Astrocyte of the hippocampus (primary cell): ENCODE data around the gene DTNB.
"Not testable (repeated sequence)": the region's sequence is repeated elsewhere in the genome, so short reads cannot be mapped to it uniquely, and the experiment has no call there.

ENCODE experiments used
- DNase-seq: peaks from one replicate; pipeline ENCODE4 v3.0.0; 2011; ENCODE audit warnings: low read depth, low spot score

DTNB gene

GRCh38 chr2:25546852-25547251, 126.5 kb downstream of the DTNB start:
- DNase-seq: no peak

DNA sequence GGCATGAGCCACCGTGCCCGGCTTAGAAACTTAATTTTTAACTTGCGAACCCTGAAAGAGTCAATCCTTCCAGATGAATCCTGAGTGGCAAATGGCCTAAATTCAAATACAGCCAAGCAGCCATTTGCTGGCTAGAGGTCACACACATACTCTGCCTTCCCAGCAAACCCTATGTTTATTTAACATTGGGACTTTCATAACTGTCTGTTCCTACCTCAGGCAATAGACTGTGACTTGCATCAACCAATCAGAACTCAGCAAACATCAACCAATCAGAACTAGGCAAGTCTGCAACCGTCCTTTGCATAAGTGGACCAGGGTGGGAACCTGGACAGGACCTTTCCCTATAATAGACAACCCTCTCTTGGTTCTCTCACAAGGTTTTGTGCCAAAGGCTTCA, 127.5 kb downstream of the DTNB start:
- no peak for DNase-seq

GRCh38 chr2:25544445-25544844, 128.9 kb downstream of the DTNB start:
- no peak for DNase-seq

DNA sequence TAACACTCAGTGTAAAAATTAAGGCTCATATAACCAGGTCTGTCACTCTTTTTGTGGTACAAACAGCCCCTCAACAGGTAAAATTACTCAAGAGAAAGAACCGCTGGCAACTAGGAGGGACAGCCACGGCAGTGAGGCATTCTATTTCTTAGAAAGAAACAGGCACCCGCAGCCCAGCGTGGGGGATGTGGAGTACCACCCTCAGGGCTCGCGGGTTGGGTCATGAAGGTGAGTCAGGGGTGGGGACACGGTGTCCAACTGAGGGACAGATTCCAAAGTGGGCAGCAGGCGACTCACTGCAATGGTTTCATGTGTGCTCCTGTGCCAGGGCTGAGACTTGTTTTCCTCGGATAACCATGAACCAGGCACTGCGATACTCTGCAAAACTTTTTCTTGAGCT, 129.4 kb downstream of the DTNB start:
- DNase-seq: no peak

- no peak for DNase-seq
Observed at GRCh38 chr2:25541378-25541777, 132.0 kb downstream of the DTNB start.

DNA sequence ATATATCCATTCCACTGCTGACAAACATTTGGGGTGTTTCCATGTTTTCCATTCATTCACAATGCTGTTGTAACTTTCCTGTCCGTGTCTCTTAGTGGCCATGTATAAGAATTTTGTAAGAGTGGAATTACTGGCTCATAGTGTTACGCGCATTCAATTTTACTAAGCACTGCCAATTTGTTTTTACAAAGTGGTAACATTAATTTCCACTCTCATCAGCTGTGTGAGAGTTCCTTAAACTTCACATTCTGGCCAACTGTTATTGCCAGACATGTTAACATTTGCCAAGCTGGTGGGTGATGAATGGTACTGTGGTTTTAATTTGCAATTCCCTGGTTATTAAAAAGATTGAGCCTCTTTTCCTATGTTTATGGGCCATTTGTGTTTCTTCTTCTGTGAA, 134.2 kb downstream of the DTNB start:
- DNase-seq: peak; percentile 78

- DNase-seq: no peak
Observed at GRCh38 chr2:25537526-25537925, 135.9 kb downstream of the DTNB start.

GRCh38 chr2:25535411-25536289, 137.7 kb downstream of the DTNB start:
- DNase-seq: not testable (repeated sequence)

- not testable (repeated sequence) for DNase-seq
Observed at GRCh38 chr2:25534937-25535336, 138.4 kb downstream of the DTNB start.

DNA sequence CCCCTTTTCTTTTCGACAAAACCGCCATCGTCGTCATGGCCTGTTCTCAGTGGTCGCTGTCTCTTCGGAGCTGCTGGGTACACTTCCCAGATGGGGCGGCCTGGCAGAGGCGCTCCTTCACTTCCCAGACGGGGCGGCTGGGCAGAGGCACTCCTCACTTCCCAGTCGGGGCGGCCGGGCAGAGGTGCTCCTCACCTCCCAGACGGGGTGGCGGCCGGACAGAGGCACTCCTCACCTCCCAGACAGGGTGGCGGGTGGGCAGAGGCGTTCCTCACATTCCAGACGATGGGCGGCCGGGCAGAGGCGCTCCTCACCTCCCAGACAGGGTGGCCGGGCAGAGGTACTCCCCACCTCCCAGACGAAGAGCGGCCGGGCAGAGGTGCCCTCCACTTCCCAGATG, 138.9 kb downstream of the DTNB start:
- no peak for DNase-seq

GRCh38 chr2:25533771-25534170, 139.6 kb downstream of the DTNB start:
- not testable (repeated sequence) for DNase-seq

- DNase-seq: no peak
Observed at GRCh38 chr2:25532521-25532920, 140.9 kb downstream of the DTNB start.

- peak; percentile 5 for DNase-seq
Observed at GRCh38 chr2:25529034-25529433, 144.3 kb downstream of the DTNB start.

DNA sequence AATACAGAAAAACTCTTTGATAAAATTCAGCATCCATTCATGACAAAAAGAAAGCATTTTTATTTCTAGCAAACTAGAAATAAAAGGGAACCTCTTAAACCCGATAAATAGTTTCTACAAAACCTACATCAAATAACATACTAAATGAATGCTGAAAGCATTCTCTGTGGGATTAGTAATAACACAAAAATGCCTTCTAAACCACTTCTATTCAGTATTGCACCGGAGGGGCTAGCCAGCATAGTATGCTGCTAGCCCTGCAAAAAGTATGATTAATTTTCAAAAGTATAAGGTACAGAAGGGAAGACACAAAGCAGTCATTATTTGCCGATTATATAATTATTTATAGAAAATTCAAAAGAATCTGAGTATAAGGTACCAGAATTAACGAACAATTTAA, 145.2 kb downstream of the DTNB start:
- peak; percentile 80 for DNase-seq

DNA sequence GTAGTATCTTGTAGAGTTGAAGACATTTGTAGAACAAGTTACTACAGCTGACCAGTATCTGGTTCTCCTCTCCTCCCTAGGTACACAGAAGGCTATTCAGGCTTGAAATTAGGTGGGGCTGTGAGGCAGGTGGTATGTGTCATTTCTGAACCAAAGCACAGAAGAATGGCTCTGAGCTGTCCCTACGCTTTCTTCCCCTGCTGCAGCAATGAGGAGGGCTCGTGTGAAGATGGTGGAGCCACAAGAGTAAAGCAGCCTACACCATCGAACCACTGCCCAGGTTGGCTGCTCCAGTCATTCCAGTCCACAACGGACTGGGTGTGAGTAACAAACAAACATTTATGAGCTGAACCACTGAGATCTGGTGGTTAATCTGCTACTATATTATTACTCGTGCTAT, 148.9 kb downstream of the DTNB start:
- DNase-seq: no peak

- no peak for DNase-seq
Observed at GRCh38 chr2:25523060-25523459, 150.3 kb downstream of the DTNB start.

DNA sequence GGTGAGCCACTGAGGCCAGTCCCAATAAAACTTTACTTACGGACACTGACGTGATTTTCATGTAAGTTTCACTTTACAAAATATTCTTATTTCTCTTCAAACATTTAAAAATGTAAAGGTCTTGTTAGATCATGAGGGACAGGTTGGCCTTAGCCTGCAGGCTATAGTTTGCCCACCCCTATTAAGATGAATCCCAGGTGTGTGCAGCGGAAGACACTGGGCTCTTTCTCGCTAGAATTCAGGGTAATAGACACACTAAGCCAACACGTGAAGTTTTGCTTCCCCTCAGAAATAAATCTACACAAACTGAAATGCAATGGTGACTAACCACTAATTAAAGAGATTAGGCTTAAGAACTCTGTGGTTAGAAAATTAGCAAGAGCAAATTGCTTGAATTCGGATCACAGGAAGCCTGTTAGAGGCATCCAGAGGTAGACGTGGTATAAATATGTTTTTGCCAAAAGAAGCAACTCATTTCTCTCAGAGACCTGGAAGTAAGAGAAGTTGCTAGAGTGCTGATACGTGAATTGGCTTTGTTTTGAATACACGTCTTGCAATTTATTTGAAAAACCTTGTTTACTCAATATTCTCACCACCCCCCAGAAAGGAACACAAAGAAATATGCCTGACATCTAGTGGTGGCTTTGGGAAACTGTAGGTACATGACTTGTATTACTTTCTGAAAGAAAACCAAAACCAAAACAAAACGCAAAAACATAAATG, 151.6 kb downstream of the DTNB start:
- peak; percentile 73 for DNase-seq

DNA sequence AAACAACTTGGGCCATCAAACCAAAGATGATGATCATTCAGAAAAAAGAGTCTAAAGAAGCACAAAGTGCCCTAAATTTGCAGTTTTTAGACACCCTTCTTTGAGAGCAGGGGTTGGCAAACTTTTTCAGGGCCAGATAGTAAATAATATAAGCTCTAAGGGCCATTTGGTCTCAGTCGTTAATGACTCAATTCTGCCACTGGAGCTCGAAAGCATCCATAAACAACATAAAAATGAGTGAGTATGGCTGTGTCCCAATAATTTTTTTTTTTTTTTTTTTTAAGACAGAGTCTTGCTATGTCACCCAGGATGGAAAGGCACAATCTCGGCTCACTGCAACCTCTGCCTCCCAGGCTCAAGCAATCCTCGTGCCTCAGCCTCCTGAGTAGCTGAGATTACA, 152.3 kb downstream of the DTNB start:
- DNase-seq: no peak

- no peak for DNase-seq
Observed at GRCh38 chr2:25517701-25518100, 155.7 kb downstream of the DTNB start.

DNA sequence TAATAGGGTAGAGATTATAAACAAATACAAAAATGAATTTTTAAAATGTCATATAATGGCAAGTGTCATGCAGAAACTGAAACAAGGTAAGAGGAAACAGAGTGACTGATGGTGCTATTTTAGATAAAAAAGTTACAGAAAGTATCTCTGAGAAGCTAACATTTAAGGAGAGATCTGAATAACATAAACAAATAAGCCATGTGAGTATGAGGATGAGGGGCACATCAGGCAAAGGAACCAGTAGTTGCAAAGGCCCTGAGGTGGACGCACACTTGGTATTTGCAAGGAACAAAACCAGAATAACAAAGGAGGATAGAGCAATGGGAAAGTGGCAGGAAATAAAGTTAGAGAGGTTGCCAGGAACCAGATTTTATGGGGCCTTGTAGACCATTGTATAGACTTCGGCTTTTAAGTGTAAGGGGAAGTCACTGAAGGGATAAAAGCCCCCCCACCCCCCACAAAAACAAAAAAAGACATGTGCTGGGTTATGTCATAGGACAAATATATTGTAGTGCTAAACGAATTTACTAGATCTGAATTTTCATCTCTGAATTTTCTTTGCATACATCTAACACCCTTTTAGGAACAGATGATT, 159.2 kb downstream of the DTNB start:
- no peak for DNase-seq

DNA sequence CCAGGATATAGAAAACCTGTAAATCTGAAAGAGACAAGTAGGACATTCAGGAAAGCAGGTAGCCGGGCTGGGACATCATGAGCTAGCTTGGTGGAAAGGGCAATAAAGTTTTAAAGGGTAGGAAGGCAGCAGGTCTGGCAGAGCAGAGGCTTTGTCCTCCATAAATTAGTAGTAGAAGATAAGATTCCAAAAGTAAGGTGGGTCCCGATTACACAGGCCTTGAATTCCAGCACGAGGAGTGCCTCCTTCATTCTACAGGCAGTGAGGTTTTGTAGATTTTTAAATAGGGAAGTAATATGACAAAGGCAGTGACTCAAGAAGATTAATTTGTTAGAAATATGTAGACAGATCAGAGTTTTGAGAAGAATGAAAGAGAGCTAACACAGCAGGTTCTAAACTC, 160.7 kb downstream of the DTNB start:
- no peak for DNase-seq

GRCh38 chr2:25506226-25506625, 167.2 kb downstream of the DTNB start:
- no peak for DNase-seq

- no peak for DNase-seq
Observed at GRCh38 chr2:25505622-25506021, 167.8 kb downstream of the DTNB start.
